A204.1 (cell line): ENCODE results near the gene RNU6-1.

Source experiments
- FAIRE-seq: peaks from 2 replicates; lab custom pipeline; 2012; peaks lifted over from hg19 to GRCh38; lab: Jason Lieb, UNC

Gene RNU6-1

DNA sequence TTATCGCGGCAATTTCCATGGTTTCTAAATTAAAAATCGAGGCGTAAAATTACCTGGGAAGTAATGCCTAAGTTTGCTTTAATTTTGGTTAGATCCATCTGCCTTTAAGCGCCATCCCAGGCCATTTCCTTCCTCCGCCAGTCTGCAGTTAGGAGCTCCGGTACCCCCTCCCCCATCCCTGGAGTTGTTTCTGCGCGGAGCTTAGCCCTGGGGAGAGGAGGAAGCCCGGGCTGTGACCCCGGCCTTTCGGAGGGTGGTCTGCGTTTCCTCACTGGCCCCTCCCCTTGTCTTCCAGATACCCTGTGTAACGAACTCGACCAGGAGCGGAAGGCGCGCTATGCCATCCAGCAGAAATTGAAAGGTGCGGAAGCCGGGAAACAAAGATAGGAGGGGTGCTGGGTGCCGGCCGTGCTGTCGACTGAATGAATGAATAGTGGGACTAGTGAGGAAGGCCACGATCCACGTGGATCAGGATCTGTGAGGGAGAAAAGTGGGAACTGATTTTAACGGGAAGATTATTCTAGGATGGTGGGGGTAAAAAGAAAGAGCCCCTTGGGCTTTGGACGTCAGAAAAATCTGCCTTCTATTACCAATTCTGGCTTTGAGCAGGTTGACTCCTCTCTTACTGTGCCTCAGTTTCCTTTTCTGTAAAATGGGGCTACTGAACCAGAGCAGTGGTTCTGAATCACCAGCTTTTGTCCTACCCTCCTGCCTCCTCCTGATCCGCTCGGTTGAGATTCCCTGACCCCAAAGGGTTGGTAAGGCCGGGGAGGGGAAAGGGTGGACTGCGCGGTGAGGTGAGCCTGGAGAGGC is 6.7 kb downstream of the RNU6-1 start:
- FAIRE-seq, result no peak

- FAIRE-seq, result no peak
Measured at GRCh38 chr15:67832031-67832551, 7.8 kb downstream of the RNU6-1 start.

GRCh38 chr15:67831363-67831762 is 8.5 kb downstream of the RNU6-1 start:
- FAIRE-seq, result no peak

- no peak for FAIRE-seq
Measured at GRCh38 chr15:67829647-67830504, 10.0 kb downstream of the RNU6-1 start.

- FAIRE-seq, result no peak
Measured at GRCh38 chr15:67828969-67829646, 10.7 kb downstream of the RNU6-1 start.

DNA sequence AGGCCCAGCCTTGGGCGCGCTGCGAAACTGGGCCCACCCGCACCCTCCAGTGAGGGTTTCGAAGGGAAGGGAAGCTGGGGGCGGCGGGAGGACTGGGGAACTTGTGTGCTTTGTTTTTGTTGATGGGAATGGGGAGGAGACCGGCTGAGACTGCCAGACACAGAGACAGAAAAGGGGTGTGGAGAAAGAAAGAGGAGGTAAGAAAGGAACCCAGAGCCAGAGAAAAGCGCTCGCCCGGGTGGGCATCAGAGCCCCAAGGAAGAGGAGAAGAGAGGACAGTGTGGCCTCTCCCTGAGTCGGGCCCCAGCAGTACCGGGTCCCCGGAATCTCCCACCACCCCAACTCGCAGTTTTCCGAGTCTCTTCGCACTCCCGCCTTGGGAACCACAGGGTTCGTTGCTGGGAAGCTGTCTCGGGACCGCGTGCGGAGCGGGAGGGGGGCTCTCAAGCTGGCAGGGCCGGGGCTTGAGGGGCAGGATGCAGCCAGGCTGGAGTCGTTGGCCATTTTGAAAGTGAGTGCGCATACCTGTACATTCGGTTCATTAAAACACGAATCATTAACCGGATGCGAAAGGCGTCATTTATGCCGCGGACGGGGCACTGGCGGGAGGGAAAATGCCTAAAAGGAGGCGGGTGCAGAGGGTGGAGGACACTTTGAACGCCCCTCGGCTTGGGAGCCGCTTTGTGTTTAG is 11.4 kb downstream of the RNU6-1 start:
- no peak for FAIRE-seq

GRCh38 chr15:67827562-67828277 is 12.1 kb downstream of the RNU6-1 start:
- no peak for FAIRE-seq

DNA sequence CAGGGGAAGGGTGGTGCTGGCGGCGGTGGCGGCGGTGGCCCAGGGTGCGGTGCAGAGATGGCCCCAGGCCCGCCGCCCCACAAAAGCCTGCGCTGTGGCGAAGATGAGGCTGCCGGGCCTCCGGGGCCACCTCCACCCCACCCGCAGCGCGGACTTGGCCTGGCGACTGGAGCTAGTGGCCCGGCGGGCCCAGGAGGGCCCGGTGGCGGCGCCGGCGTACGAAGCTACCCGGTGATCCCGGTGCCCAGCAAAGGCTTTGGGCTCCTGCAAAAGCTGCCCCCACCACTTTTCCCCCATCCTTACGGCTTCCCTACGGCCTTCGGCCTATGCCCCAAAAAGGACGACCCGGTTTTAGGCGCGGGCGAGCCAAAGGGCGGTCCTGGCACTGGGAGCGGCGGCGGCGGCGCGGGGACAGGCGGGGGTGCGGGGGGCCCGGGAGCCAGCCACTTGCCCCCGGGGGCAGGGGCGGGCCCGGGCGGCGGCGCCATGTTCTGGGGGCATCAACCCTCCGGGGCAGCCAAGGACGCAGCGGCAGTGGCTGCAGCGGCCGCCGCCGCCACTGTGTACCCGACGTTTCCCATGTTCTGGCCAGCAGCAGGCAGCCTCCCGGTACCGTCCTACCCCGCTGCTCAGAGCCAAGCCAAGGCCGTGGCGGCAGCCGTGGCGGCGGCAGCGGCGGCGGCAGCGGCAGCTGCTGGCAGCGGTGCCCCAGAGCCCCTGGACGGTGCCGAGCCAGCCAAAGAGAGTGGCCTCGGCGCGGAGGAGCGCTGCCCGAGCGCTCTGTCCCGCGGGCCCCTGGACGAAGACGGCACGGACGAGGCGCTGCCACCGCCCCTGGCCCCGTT is 12.9 kb downstream of the RNU6-1 start:
- no peak for FAIRE-seq

DNA sequence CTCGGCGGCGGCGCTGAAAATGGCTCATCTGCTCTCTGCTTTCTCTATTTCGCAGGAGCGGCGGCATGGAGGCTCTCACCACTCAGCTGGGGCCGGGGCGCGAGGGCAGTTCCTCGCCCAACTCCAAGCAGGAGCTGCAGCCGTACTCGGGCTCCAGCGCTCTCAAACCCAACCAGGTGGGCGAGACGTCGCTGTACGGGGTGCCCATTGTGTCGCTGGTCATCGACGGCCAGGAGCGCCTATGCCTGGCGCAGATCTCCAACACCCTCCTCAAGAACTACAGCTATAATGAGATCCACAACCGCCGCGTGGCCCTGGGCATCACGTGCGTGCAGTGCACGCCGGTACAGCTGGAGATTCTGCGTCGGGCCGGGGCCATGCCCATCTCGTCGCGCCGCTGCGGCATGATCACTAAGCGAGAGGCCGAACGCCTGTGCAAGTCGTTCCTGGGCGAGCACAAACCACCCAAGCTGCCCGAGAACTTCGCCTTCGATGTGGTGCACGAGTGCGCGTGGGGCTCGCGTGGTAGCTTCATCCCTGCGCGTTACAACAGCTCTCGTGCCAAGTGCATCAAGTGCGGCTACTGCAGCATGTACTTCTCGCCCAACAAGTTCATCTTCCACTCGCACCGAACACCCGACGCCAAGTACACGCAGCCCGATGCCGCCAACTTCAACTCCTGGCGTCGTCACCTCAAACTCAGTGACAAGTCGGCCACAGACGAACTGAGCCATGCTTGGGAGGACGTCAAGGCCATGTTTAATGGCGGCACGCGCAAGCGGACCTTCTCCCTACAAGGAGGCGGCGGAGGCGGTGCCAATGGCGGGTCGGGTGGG is 13.7 kb downstream of the RNU6-1 start:
- FAIRE-seq, result no peak

GRCh38 chr15:67824976-67825880 is 14.6 kb downstream of the RNU6-1 start, which contains the start of gene SKOR1:
Gene SKOR1 (plus strand): TSS chr15:67825509. CDS start chr15:67825603, 94 bp downstream.
- no peak for FAIRE-seq

DNA sequence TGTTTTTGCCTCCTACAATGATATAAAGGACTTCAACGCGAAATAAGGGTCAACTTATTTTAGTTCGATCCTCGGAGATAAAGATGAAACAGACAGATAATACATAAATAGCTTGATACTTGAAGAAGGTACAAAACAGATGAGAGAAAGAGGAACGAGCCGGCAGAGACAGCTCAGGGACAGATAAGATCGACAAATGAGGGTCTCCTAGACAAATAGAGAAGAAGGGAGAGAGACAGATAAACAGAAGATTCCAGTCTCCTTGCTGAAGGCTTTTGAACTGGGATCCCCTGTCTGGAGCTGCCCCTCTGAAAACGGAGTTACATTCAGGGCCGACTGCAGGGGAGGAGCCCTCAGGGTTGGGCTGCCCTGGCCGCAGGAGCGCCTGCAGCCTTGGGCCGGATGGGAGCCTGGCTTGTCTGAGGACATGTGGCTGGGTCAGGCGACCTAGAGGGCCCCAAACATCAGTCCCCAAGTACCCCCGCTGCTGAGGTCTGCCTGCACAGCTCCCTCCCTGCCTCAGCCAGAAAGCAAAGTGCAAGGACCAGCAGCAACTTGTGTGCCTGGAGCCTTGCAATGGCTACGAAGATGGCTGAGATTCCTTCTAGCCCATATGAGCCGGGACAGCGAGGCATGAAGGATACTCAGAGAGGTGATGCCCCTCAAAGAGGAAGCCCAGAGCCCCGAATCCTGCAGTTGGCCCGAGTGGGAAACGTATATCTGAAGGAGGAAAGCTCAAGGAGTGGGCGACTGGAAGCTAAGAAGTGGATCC is 15.5 kb downstream of the RNU6-1 start:
- no peak for FAIRE-seq

DNA sequence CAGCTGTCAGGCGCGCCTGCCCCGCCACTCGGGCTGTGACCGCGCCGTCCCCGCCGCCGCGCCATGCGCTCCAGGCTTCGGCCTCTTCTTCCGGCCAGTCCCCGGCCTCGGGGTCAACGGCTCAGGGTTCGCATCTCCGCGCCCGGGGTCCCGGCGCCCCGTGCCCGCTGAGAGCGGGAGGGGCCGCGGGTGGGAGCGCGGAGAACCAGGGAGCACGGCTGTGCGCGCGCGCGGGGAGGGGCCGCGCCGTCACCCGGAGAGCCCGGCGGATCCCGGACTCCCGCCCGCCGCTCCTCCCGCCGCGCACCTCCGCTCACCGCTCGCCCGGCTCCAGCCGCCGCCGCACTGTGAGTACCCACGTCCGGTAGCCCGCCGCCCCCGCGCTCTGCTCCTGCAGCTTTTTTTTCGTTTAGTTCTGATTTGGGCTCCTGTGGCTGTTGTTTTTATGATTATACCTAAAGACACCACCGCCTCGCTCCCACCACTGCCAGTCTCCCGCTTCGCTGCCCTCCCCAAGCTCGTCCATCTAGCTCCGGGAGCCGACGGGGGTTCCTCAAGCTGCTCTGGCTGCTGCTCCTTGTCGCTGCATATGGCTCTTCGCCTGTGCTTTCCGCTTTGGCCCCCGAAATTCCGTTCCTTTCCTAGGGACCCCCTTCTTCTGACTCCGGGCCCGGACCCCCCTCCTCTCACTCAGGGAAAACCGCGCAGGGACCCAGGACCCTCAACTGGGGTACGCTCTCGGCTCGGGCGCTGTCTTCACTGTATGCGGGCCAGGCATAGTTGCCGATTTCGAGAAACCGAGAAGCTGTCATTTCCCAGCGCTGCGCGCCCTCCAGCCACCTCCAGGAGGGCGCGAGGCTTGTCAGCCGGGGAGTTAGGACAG is 16.3 kb downstream of the RNU6-1 start:
- no peak for FAIRE-seq

DNA sequence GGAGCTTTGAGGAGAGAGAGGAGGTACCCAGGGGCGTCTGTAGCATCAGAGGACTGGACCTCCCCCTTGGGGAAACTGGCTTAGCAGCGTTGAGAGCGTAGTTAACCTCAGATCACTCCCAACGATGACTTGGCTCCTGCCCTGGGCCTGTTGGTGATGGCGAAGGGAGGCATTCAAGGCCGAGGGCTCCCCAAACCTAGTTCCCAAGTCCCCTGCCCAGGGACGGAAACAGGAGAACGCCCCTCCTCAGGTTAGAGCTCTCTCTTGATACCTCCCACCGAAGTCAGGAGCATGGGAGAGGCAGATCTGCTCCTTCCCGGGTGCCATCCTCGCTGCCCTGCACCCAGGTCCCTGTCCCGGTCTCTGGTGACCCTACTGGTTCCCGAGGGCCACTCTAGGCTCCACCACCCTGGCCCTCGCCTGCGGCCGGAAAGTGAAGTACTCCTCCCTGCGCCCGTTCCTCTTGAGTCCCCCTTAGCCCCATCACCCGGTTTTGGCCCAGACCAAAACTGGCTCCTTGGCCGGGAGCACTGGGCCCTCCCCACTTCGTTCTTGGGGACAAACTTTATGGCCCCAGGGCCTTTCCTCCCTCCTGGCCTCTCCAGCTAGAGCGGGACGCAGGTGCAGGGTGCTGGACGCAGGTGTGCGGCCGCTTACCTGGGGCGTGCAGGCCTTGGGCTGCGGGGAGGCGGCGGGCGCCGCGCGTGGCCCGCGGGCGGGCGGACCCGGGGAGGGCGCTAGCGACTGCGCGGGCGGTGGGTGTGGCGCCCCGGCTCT is 17.1 kb downstream of the RNU6-1 start:
- no peak for FAIRE-seq

DNA sequence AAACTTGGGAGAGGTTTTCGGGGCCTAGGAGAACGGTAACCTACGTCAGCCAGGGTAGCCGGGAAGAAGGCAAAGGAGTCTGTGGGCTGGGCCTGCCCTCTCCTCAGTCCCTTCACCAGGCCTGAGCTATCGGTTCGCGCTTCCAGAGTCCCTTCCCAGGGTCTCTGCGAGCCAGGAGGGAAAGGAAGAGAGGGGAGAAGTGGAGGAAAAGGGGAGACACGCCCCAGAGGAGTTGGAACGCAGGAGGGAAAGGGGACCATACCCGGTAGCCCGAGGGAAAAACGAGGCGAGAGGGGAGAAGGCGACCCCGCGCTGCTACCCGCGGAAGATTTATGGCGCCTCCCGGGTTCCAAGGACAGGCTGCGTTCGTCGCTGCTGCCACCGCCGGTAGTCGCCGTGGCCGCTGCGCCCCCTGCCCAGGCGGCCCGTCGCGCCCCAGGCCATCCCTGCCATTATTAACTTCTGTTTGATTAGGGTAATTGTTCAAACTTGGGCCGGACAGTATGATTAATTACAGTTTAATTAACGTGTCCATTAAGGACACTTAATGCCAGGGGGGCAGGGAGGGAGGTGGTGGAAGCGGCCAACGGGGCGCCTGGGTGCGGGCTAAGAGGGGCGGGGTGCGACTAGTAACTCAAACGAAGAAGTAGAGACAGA is 17.9 kb downstream of the RNU6-1 start:
- no peak for FAIRE-seq
